ENCODE results near the gene PMVK. TPM values are rescaled to one million over a fixed set of nuclear protein-coding genes. Genes with fewer than 3 reads are reported as not detected.

Gene PMVK
- total RNA-seq, 1 experiment from 2014 or later = 10.4 TPM

- peak; percentile 49 for DNase-seq (ENCODE audit: low read depth, low spot score)
- in situ Hi-C loops (cut with HindIII; ENCODE audit: low pct_unique_long_range_greater_than_20kb, low sequenced_read_pairs) = no loop called here
Observed at GRCh38 chr1:154906621-154907081, 29.9 kb downstream of the PMVK start.

GRCh38 chr1:154902938-154903566 is 33.5 kb downstream of the PMVK start:
- no peak for DNase-seq (ENCODE audit: low read depth, low spot score)
- in situ Hi-C loops (cut with HindIII; ENCODE audit: low pct_unique_long_range_greater_than_20kb, low sequenced_read_pairs) = no loop called here

GRCh38 chr1:154901591-154901990 is 34.9 kb downstream of the PMVK start:
- no peak for DNase-seq (ENCODE audit: low read depth, low spot score)
- in situ Hi-C loops (cut with HindIII; ENCODE audit: low pct_unique_long_range_greater_than_20kb, low sequenced_read_pairs) = no loop called here

DNA sequence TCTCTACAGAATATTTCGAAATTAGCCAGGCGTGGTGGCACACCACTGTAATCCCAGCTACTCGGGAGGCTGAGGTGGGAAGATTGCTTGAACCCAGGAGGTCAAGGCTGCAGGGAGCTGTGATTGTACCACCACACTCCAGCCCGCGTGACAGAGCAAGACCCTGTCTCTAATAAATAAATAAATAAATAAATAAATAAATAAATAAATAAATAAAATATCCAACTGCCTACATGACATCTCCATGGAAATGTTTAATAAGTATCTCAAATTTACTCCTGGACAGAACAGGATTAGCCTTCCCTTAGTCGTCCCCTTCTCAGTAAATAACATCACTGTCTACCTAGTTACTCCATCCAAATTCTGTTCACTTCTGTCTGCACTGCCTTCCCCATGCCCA is 37.5 kb downstream of the PMVK start:
- in situ Hi-C loops (cut with HindIII; ENCODE audit: low pct_unique_long_range_greater_than_20kb, low sequenced_read_pairs) = no loop called here
- no peak for DNase-seq (ENCODE audit: low read depth, low spot score)

DNA sequence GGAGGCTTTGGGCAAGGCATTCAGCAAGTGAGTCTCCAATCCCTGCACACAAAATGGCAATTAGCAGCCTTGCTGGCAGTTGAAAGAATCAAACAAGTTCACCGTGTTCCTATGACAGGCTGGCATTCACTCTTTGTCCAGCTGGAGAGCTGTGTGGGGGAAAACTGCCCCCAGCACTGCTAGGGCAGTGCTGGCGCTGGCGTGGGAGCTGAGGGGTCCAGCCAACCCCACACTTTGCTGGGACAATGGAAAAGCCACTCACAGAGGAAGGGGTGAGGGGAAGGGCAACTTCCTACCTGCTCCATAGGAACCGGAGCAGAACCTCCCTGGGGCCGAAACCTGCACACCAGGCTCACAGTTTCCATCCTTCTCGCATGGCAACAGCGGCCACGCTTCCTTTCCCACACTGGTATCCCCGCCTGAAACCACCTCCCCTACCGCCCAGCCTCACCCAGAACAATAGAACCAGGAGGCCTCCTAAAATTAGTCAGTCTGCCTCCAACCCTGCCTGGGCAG is 39.7 kb downstream of the PMVK start:
- in situ Hi-C loops (cut with HindIII; ENCODE audit: low pct_unique_long_range_greater_than_20kb, low sequenced_read_pairs) = no loop called here
- DNase-seq (ENCODE audit: low read depth, low spot score) = no peak

DNA sequence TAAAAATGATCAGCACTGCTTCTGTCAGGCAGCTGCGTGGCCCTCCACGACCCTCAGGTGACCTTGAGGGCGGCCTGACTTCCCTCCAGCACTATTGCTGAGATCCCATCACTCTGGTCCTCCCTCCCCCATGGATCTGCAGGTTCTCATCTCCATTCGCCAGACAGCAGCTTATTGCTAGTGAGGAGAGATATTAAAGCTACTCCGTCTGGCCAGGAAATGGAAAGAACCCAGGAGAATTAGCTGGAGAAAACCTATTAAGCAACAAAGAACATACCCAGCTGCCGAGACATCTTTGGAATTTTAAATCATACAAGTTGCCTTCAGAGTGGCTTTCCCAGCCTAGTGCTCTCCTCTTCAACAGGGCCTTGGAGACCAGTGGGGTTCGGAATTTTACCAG is 40.7 kb downstream of the PMVK start:
- in situ Hi-C loops (cut with HindIII; ENCODE audit: low pct_unique_long_range_greater_than_20kb, low sequenced_read_pairs) = no loop called here
- DNase-seq (ENCODE audit: low read depth, low spot score) = no peak

GRCh38 chr1:154891452-154891851 is 45.1 kb downstream of the PMVK start:
- no peak for DNase-seq (ENCODE audit: low read depth, low spot score)
- in situ Hi-C loops (cut with HindIII; ENCODE audit: low pct_unique_long_range_greater_than_20kb, low sequenced_read_pairs) = no loop called here

DNA sequence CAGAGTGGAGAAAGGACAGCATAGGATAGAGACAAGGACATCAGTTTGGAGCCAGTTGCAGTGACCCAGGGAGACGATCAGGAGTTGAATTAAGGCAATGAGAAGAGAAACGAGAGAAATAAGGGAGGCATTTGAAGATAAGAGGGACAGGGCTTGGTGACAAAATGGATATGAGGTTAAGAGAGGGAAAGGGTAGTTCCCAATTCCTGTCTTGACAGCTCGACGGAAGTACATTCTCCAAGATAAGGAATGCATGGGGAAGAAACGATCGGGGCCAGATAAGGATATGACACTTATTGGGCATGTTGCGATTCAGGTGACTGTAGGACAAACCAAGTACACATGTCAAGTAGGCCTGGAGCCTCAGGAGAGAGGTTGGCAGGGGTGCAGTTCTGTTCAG is 47.8 kb downstream of the PMVK start:
- in situ Hi-C loops (cut with HindIII; ENCODE audit: low pct_unique_long_range_greater_than_20kb, low sequenced_read_pairs) = no loop called here
- no peak for DNase-seq (ENCODE audit: low read depth, low spot score)

GRCh38 chr1:154886281-154887015 is 50.1 kb downstream of the PMVK start:
- DNase-seq (ENCODE audit: low read depth, low spot score) = peak; percentile 28
- in situ Hi-C loops (cut with HindIII; ENCODE audit: low pct_unique_long_range_greater_than_20kb, low sequenced_read_pairs) = no loop called here

GRCh38 chr1:154884869-154885701 is 51.4 kb downstream of the PMVK start:
- in situ Hi-C loops (cut with HindIII; ENCODE audit: low pct_unique_long_range_greater_than_20kb, low sequenced_read_pairs) = no loop called here
- DNase-seq (ENCODE audit: low read depth, low spot score) = no peak

GRCh38 chr1:154883919-154884868 is 52.3 kb downstream of the PMVK start:
- DNase-seq (ENCODE audit: low read depth, low spot score) = no peak
- in situ Hi-C loops (cut with HindIII; ENCODE audit: low pct_unique_long_range_greater_than_20kb, low sequenced_read_pairs) = no loop called here

- in situ Hi-C loops (cut with HindIII; ENCODE audit: low pct_unique_long_range_greater_than_20kb, low sequenced_read_pairs) = no loop called here
- no peak for DNase-seq (ENCODE audit: low read depth, low spot score)
Observed at GRCh38 chr1:154881820-154882535, 54.5 kb downstream of the PMVK start.

- in situ Hi-C loops (cut with HindIII; ENCODE audit: low pct_unique_long_range_greater_than_20kb, low sequenced_read_pairs) = no loop called here
- no peak for DNase-seq (ENCODE audit: low read depth, low spot score)
Observed at GRCh38 chr1:154880671-154881070, 55.8 kb downstream of the PMVK start.

DNA sequence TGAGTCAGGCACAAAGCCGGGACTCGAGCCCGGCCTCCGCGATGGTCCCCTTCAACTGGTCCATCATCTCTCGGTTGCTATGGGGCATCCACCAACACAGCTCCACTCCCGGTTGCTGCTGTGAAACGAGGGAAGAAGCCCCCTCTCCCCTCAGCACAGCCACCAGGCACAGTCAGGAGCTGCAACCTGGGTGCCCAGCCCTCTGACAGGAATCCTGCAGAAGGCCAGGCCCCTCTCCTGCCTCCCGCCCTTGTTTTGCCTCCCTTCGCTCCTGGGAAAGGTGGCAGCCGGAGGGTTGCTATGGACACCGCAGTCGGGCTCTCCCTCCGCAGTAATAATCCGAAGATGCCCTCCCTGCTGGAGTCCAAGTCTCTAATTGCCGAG is 57.5 kb downstream of the PMVK start:
- no peak for DNase-seq (ENCODE audit: low read depth, low spot score)
- in situ Hi-C loops (cut with HindIII; ENCODE audit: low pct_unique_long_range_greater_than_20kb, low sequenced_read_pairs) = no loop called here

- peak; percentile 85 for DNase-seq (ENCODE audit: low read depth, low spot score)
- in situ Hi-C loops (cut with HindIII; ENCODE audit: low pct_unique_long_range_greater_than_20kb, low sequenced_read_pairs) = no loop called here
Observed at GRCh38 chr1:154878371-154879037, 58.0 kb downstream of the PMVK start.

DNA sequence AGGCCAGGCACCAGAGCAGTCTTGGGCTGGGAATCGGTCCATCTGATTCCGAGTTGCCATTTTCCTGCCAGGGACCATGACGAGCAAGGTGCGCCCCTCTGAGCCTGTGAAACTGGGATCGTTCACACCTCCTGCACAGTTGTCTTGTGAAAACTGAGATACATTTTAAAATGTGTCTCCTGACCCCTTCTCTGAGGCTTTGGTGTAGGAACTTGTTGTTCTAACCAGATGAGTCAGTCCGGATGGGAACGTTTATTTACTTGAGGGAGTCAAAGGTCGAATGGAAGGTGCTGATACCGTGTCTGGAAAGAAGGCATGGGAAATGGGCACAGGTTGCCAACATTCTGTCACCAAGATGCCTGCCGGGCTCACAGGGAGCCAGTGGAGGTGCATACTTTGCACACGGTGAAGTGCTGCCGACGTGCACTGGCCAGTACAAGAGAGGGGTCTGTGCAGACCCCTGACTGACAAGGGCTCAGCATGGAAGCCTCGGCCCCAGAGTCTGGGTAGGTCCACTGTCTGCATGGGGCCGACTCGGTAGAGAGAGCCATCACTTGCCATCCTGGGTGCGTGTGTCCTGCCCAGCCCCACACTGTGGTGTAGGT is 59.0 kb downstream of the PMVK start:
- no peak for DNase-seq (ENCODE audit: low read depth, low spot score)
- in situ Hi-C loops (cut with HindIII; ENCODE audit: low pct_unique_long_range_greater_than_20kb, low sequenced_read_pairs) = no loop called here

Measured in SK-MEL-5 (cell line).